Pancreas (tissue), 10 donors: Measurements from ENCODE around the gene CGN. TPM values are rescaled to one million over a fixed set of nuclear protein-coding genes. Genes with fewer than 3 reads are reported as not detected.

Source experiments
- ATAC-seq, 4 donors: fragments of 200-7000 bp; cut with Tn5 transposase; one replicate each; pipeline versions ENCODE4 v1.8.0 to v1.9.1; 2020; ENCODE audit warnings: mild to moderate bottlenecking in 4 of 4, moderate library complexity in 4 of 4
- DNase-seq, 6 donors: peaks; one replicate each; pipeline ENCODE4 v3.0.0-alpha.2; 2020
- FAIRE-seq: peaks from 2 replicates; lab custom pipeline; 2012; peaks lifted over from hg19 to GRCh38; lab: Jason Lieb, UNC
- H3K27ac ChIP-seq, 4 donors: fragments of 200-600 bp; sonication (generic); 1 replicate in 3 of 4; 2 replicates in 1 of 4; pipeline versions ENCODE4 v1.5.0 to v1.8.0; 2020
- H3K27me3 ChIP-seq, 4 donors: fragments of 200-600 bp; one replicate each; pipeline ENCODE4 v1.8.0; 2021
- H3K36me3 ChIP-seq, 3 donors: fragments of 200-600 bp; sonication (generic) in 1 of 3; one replicate each; pipeline versions ENCODE4 v1.5.0 to v1.8.0; 2020 to 2021
- H3K4me1 ChIP-seq, 3 donors: fragments of 200-600 bp; one replicate each; pipeline ENCODE4 v1.8.0; 2021
- H3K4me3 ChIP-seq, 4 donors: fragments of 200-600 bp; sonication (generic) in 2 of 4; one replicate each; pipeline versions ENCODE4 v1.5.0 to v1.8.0; 2020 to 2021
- H3K9me3 ChIP-seq, 4 donors: fragments of 200-600 bp; one replicate each; pipeline ENCODE4 v1.8.0; 2021
- WGBS, 2 donors: extraction: QIAGEN DNeasy Blood & Tissue Kit; methylation state at CpG; one replicate each; pipeline ENCODE4 v1.1.7; 2013; 5-methylcytosine and 5-hydroxymethylcytosine counted together
- intact Hi-C, 3 donors: fragments of 100-400 bp; cut with DNase I; formaldehyde crosslinking; loops; one replicate each; pipeline versions ENCODE4 v1.11.1 to v1.14.2; 2022
- polyA plus RNA-seq, 2 donors: library from polyadenylated mRNA; stranded (reverse); fragments of 200-250 nt; gene quantifications; one replicate each; pipeline ENCODE4 v1.2.3, GENCODE V29; 2013
- total RNA-seq, 6 donors: library from RNA; stranded (reverse); fragmentation: NEBNext Ultra II Directional in 4 of 6; extraction: Animal tissue kit (Norgen Biotek cat#: 25700) in 4 of 6; gene quantifications; one replicate each; pipeline versions ENCODE4 v1.2.1 to v1.2.4, GENCODE V29; 2021 to 2023
- TF ChIP-seq, protein P1 (sequence below), 4 donors: fragments of 200-600 bp; sonication (generic) in 3 of 4; IDR thresholded peaks; one replicate each; pipeline versions ENCODE4 v1.5.0 to v1.8.0; 2021; ENCODE audit warnings: antibody characterized with exemption in 4 of 4
- donor health status: healthy with polysubstance abuse.
- donor health status: DM: no; HTN: no; CAD: no; lungs with moderate emphysema.
- donor health status: DM: no; HTN: no; CAD: no.
- donor health status: control.
- donor health status: control.
- donor health status: Bipolar disorder and iron deficiency.
- donor health status: DM: yes; HTN: yes; CAD: no.
- donor health status: DM: no; HTN: no; CAD: no.
- donor health status: DM: no; HTN: no; CAD: no.
- donor health status: DM: yes; HTN: yes; CAD: no.

CGN gene
- total and polyA plus RNA-seq, 8 donors, result 26.9 to 63.2 (median 40.3) TPM

DNA sequence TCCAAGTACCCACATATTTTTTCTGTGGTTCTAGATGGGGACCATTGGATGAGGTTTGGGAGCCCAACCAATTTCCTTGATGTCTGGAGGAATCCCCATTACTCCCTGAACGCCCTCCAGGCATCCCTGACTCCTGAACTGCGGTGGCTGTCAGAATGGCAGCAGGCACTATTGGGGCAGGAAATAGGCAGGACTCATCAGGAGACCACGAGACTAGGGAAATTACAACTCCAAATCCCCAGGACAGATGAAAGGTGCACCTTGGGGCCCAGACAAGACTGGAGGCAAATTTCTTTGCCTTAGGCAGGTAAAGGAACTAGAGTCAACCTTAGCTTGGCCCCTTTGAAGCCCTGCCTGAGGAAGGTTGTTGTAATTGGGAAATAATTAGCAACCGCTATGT is 1.1 kb downstream of the CGN start:
- intact Hi-C loops, result no loop called here
- Histone ChIP-seq H3K27me3 (no peaks in the 10 kb centered on the region), H3K27ac (peak overlapping the region; percentile 90 to 98 (median 94)), H3K4me3 (peak overlapping the region; percentile 56 to 82 (median 78)), H3K4me1 (peaks cover 11 to 29% (median 28%) of the 10 kb centered on the region in 3 donors), H3K36me3 (no peaks in the 10 kb centered on the region), H3K9me3 (no peaks in the 10 kb centered on the region)
- no peak for DNase-seq
- 22 to 42% methylated on average over 4 of the region's 4 CpGs for WGBS, 2 donors
- FAIRE-seq, result no peak
- TF ChIP-seq, protein P1, sequence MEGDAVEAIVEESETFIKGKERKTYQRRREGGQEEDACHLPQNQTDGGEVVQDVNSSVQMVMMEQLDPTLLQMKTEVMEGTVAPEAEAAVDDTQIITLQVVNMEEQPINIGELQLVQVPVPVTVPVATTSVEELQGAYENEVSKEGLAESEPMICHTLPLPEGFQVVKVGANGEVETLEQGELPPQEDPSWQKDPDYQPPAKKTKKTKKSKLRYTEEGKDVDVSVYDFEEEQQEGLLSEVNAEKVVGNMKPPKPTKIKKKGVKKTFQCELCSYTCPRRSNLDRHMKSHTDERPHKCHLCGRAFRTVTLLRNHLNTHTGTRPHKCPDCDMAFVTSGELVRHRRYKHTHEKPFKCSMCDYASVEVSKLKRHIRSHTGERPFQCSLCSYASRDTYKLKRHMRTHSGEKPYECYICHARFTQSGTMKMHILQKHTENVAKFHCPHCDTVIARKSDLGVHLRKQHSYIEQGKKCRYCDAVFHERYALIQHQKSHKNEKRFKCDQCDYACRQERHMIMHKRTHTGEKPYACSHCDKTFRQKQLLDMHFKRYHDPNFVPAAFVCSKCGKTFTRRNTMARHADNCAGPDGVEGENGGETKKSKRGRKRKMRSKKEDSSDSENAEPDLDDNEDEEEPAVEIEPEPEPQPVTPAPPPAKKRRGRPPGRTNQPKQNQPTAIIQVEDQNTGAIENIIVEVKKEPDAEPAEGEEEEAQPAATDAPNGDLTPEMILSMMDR (IDR thresholded peaks at IDR 0.05), result no peak
- ATAC-seq, result no peak

DNA sequence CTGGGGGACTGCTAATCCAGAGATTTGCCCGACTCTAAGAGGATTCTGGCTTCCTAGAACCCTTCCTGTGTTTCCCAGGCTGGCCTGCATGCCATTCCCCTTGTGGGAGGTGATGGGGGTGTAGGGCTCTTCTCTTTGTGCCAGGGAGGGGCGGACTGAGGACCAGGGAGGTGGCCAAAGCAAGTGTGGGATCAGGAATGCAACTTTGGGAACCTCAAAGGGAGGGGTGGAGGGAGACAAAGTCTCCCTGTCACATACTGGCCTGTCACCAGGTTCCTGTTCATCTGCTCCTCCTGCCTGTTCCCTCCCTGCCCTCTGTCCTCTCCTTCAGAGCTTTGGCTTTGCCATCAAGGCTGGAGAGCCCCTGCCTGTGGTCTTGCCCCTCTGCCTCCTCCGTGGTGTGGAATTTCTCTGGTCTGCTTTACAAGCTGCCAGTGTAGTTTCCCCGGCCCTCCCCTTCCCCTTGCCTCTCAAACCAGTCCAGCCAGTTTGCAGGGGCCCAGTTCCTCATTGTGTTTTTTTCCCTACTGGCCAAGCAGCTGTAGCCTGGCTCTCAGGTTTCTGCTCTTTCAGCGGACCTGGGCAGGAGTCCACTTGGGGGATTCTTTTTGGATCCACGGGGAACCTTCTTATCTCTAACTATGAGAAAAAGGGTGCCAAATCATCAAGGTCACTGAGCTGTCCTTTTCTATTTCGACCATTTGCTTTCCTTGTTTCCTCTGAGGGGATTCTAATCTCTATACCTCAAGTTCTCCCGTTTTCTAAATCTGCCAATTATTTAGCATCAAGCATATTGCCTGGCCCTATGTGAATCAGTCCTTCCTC is 1.8 kb downstream of the CGN start:
- intact Hi-C loops, result no loop called here
- TF ChIP-seq, protein P1 (IDR thresholded peaks at IDR 0.05), result no peak
- WGBS, 2 donors, result 10 to 12% methylated on average over 8 of the region's 8 CpGs
- peak overlapping the region; percentile 90 to 98 (median 94) for H3K27ac ChIP-seq
- ATAC-seq (peak; percentile 64 to 73 (median 68)), DNase-seq (peak; percentile 77 to 90 (median 89)), FAIRE-seq (no peak)
- H3K36me3 ChIP-seq, result no peaks in the 10 kb centered on the region
- no peaks in the 10 kb centered on the region for H3K27me3 ChIP-seq
- H3K9me3 ChIP-seq, result no peaks in the 10 kb centered on the region
- H3K4me3 ChIP-seq, result peak overlapping the region; percentile 56 to 82 (median 78)
- H3K4me1 ChIP-seq, result peaks cover 11 to 29% (median 28%) of the 10 kb centered on the region in 3 donors

DNA sequence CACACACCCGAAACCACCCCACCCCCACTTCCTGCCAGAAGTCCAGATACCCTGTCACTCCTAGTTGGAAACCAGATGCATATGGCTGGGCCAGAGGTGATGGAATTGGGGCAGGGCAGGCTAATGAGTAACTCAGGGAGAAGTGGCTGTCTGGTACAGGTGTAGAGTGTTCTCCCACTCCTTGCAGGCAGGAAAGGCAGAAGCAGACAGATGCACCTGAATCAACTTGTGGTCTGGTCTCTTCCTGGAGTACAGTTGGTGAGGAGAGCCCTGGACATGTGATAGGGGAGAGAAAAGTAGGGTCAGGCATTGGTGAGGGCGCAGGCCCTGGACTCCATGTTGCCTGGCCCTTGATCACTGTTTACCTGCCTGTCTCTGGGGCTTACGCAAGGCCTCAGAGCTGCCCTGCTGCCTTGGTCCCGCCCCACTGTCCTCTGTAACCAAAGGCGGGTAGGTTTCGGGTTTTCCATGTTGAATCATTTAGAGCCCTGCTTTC is 2.5 kb downstream of the CGN start:
- Histone ChIP-seq H3K9me3 (no peaks in the 10 kb centered on the region), H3K27ac (peak overlapping the region; percentile 90 to 98 (median 94)), H3K4me3 (peak overlapping the region in 2 of 4 donors; percentile 76 to 82), H3K36me3 (peaks cover 0 to 4% (median 0%) of the 10 kb centered on the region in 3 donors), H3K27me3 (no peaks in the 10 kb centered on the region), H3K4me1 (peaks cover 11 to 29% (median 28%) of the 10 kb centered on the region in 3 donors)
- intact Hi-C loops, result no loop called here
- TF ChIP-seq, protein P1 (IDR thresholded peaks at IDR 0.05), result no peak
- DNase-seq (peak; percentile 70 to 92 (median 88)), ATAC-seq (peak; percentile 70 to 78 (median 75)), FAIRE-seq (no peak)
- WGBS, 2 donors, result 13 to 29% methylated on average over 6 of the region's 6 CpGs

DNA sequence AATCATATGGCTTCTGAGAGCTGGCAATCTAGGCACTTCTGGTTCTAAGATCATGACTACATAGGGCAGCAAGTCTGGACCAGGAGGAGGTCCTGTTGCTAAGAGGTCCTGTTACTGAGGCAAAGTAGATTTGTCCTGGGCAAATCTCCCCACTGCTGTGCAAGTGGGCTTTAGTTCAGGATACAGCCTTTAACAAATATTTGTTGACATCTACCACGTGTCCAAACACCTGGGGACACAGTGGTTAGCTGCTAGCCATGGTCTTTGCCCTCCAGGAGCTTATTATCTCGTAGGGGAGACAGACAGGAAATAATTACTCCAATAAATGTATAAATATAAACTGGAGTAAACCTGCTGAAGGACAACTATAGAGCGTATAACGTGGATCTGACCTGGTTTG is 3.2 kb downstream of the CGN start:
- H3K36me3 ChIP-seq, result peaks cover 0 to 11% (median 0%) of the 10 kb centered on the region in 3 donors
- intact Hi-C loops, result no loop called here
- peaks cover 11 to 29% (median 28%) of the 10 kb centered on the region in 3 donors for H3K4me1 ChIP-seq
- H3K27ac ChIP-seq, result peak overlapping the region; percentile 90 to 98 (median 94)
- WGBS, 2 donors, result 11% methylated on average over 4 of the region's 4 CpGs
- H3K27me3 ChIP-seq, result no peaks in the 10 kb centered on the region
- no peak for ATAC-seq
- H3K4me3 ChIP-seq, result peak overlapping the region in 2 of 4 donors; percentile 76 to 82
- FAIRE-seq, result no peak
- TF ChIP-seq, protein P1 (IDR thresholded peaks at IDR 0.05), result no peak
- no peak for DNase-seq
- H3K9me3 ChIP-seq, result no peaks in the 10 kb centered on the region
